ENCODE results near the gene KAZN.

KAZN gene

GRCh38 chr1:14615549-14616218 lies 17.2 kb downstream of the KAZN start:
- no peak for FAIRE-seq

GRCh38 chr1:14616632-14617396 lies 18.3 kb downstream of the KAZN start:
- no peak for FAIRE-seq

GRCh38 chr1:14617791-14618190 lies 19.3 kb downstream of the KAZN start:
- no peak for FAIRE-seq

GRCh38 chr1:14620941-14621340 lies 22.5 kb downstream of the KAZN start:
- no peak for FAIRE-seq

- no peak for FAIRE-seq
These were observed 24.6 kb downstream of the KAZN start for GRCh38 chr1:14623090-14623489.

GRCh38 chr1:14624941-14625340 lies 26.5 kb downstream of the KAZN start:
- FAIRE-seq = no peak

GRCh38 chr1:14625572-14625971 lies 27.1 kb downstream of the KAZN start:
- FAIRE-seq = no peak

GRCh38 chr1:14625996-14626395 lies 27.5 kb downstream of the KAZN start:
- FAIRE-seq = no peak

- no peak for FAIRE-seq
These were observed 28.6 kb downstream of the KAZN start for GRCh38 chr1:14626869-14627607.

- FAIRE-seq = no peak
These were observed 29.4 kb downstream of the KAZN start for GRCh38 chr1:14627608-14628489.

- FAIRE-seq = no peak
These were observed 31.0 kb downstream of the KAZN start for GRCh38 chr1:14629363-14630014.

GRCh38 chr1:14630986-14631385 lies 32.5 kb downstream of the KAZN start:
- FAIRE-seq = no peak

- no peak for FAIRE-seq
These were observed 32.9 kb downstream of the KAZN start for GRCh38 chr1:14631421-14631820.

- FAIRE-seq = no peak
These were observed 36.0 kb downstream of the KAZN start for GRCh38 chr1:14634486-14634885.

- FAIRE-seq = no peak
These were observed 36.9 kb downstream of the KAZN start for GRCh38 chr1:14635421-14635820.

GRCh38 chr1:14636897-14637632 lies 38.6 kb downstream of the KAZN start:
- FAIRE-seq = no peak

- no peak for FAIRE-seq
These were observed 41.0 kb downstream of the KAZN start for GRCh38 chr1:14639291-14640050.

GRCh38 chr1:14642712-14643111 lies 44.2 kb downstream of the KAZN start:
- no peak for FAIRE-seq

- no peak for FAIRE-seq
These were observed 48.5 kb downstream of the KAZN start for GRCh38 chr1:14646973-14647372.

GRCh38 chr1:14647777-14648176 lies 49.3 kb downstream of the KAZN start:
- no peak for FAIRE-seq

GRCh38 chr1:14648391-14648790 lies 49.9 kb downstream of the KAZN start:
- no peak for FAIRE-seq
